Gastroesophageal sphincter (tissue), 4 donors: ENCODE measurements around the gene TIAM2. TPM values are rescaled to one million over a fixed set of nuclear protein-coding genes. Genes with fewer than 3 reads are reported as not detected.
A peak's percentile ranks its signal among the peaks of the same experiment; 100 is the strongest.

Experiments
- ATAC-seq: fragments of 150-250 bp; one replicate; pipeline ENCODE4 v1.9.1; 2016; ENCODE audit warnings: mild to moderate bottlenecking, moderate library complexity
- H3K27ac ChIP-seq, 4 donors: fragments of 200-600 bp; sonication (generic) in 3 of 4; 1 replicate in 3 of 4; 2 replicates in 1 of 4; pipeline ENCODE4 v1.5.1; 2016 to 2019
- H3K27me3 ChIP-seq: fragments of 200-600 bp; sonication (generic); one replicate; pipeline ENCODE4 v1.5.1; 2019
- H3K36me3 ChIP-seq, 2 donors: fragments of 200-600 bp; sonication (generic); one replicate each; pipeline ENCODE4 v1.5.1; 2019; ENCODE audit warnings: control low read depth in 1 of 2
- H3K4me1 ChIP-seq, 3 donors: fragments of 200-600 bp; sonication (generic); 1 replicate in 2 of 3; 2 replicates in 1 of 3; pipeline ENCODE4 v1.5.1; 2016 to 2019; ENCODE audit warnings: control low read depth in 2 of 3
- H3K4me3 ChIP-seq, 2 donors: fragments of 200-600 bp; sonication (generic); one replicate each; pipeline ENCODE4 v1.5.1; 2019; ENCODE audit warnings: mild to moderate bottlenecking in 1 of 2, moderate library complexity in 1 of 2
- H3K9me3 ChIP-seq, 3 donors: fragments of 200-600 bp; sonication (generic); one replicate each; pipeline ENCODE4 v1.5.1; 2017 to 2019; ENCODE audit warnings: control low read depth in 2 of 3
- CTCF ChIP-seq, 4 experiments: fragments of 200-600 bp in 2 of 4; fragments of 450-650 bp in 2 of 4; sonication (generic) in 1 of 4; IDR thresholded peaks; one replicate each; pipeline ENCODE4 v1.5.1; 2017 to 2019; ENCODE audit warnings: antibody characterized with exemption in 4 of 4, mild to moderate bottlenecking in 2 of 4, moderate library complexity in 2 of 4
- EP300 ChIP-seq: sonication (generic); formaldehyde crosslinking; IDR thresholded peaks from one replicate; pipeline ENCODE4 v1.6.1; 2017; ENCODE audit warnings: antibody characterized with exemption, mild to moderate bottlenecking
- POLR2A ChIP-seq, 2 donors: fragments of 450-650 bp; IDR thresholded peaks; one replicate each; pipeline ENCODE4 v1.6.1; 2017; ENCODE audit warnings: antibody characterized with exemption in 2 of 2, mild to moderate bottlenecking in 2 of 2, moderate library complexity in 1 of 2
- POLR2AphosphoS5 ChIP-seq: sonication (generic); formaldehyde crosslinking; IDR thresholded peaks from one replicate; pipeline ENCODE4 v1.6.1; 2017; ENCODE audit warnings: antibody characterized with exemption
- WGBS, 2 donors: methylation state at CpG; one replicate each; pipeline ENCODE4 v1.1.5; 2018; ENCODE audit warnings: low coverage in 1 of 2; 5-methylcytosine and 5-hydroxymethylcytosine counted together
- total RNA-seq, 4 donors: library from RNA; depleted of rRNA; stranded (reverse); fragments of >200 nt; gene quantifications; one replicate each; pipeline ENCODE4 v1.1.0, GENCODE V29; 2016

Gene TIAM2
- total RNA-seq, 4 donors from 2014 or later = 6.3 to 22.6 (median 14.2) TPM

GRCh38 chr6:155141002-155141401 is 145.9 kb downstream of the TIAM2 start:
- Histone ChIP-seq H3K27me3 (no peaks in the 10 kb centered on the region), H3K27ac (no peak overlapping the region), H3K9me3 (no peaks in the 10 kb centered on the region), H3K36me3 (peaks cover 0 to 7% of the 10 kb centered on the region in 2 donors), H3K4me3 (no peak overlapping the region), H3K4me1 (peaks cover 0 to 30% (median 9%) of the 10 kb centered on the region in 3 donors)
- TF ChIP-seq POLR2A (IDR thresholded peaks at IDR 0.05) (no peak), CTCF (IDR thresholded peaks at IDR 0.05) (no peak), POLR2AphosphoS5 (no peak), EP300 (no peak)
- ATAC-seq = no peak
- 75 to 90% methylated on average over 1 of the region's 1 CpG for WGBS, 2 donors

DNA sequence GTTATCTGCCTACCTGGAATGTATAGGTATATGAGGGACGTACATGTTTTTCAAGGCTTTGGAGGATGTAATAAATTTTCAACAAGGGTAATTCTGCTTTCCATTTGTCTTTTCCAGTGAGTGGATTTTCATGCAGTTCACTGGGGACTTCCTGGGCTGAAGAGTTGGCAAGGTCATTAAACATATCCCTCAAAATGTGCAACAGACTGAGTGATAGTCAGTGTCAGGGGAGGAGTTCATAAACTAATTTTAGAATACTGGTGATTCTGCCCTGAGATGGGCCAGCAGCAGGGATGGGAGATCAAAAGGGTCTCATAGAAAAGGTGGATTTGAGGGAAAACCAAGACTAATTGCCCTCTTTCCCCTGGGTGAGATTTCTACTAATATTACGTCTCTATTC is 146.4 kb downstream of the TIAM2 start:
- 90 to 91% methylated on average over 1 of the region's 2 CpGs for WGBS, 2 donors
- peak overlapping the region in 1 of 4 donors; percentile 58 for H3K27ac ChIP-seq
- peaks cover 0 to 7% of the 10 kb centered on the region in 2 donors for H3K36me3 ChIP-seq
- ATAC-seq = no peak
- TF ChIP-seq POLR2A (IDR thresholded peaks at IDR 0.05) (no peak), POLR2AphosphoS5 (no peak), CTCF (IDR thresholded peaks at IDR 0.05) (no peak), EP300 (no peak)
- H3K4me1 ChIP-seq = peaks cover 0 to 30% (median 9%) of the 10 kb centered on the region in 3 donors
- H3K9me3 ChIP-seq = no peaks in the 10 kb centered on the region
- no peaks in the 10 kb centered on the region for H3K27me3 ChIP-seq
- H3K4me3 ChIP-seq = no peak overlapping the region

DNA sequence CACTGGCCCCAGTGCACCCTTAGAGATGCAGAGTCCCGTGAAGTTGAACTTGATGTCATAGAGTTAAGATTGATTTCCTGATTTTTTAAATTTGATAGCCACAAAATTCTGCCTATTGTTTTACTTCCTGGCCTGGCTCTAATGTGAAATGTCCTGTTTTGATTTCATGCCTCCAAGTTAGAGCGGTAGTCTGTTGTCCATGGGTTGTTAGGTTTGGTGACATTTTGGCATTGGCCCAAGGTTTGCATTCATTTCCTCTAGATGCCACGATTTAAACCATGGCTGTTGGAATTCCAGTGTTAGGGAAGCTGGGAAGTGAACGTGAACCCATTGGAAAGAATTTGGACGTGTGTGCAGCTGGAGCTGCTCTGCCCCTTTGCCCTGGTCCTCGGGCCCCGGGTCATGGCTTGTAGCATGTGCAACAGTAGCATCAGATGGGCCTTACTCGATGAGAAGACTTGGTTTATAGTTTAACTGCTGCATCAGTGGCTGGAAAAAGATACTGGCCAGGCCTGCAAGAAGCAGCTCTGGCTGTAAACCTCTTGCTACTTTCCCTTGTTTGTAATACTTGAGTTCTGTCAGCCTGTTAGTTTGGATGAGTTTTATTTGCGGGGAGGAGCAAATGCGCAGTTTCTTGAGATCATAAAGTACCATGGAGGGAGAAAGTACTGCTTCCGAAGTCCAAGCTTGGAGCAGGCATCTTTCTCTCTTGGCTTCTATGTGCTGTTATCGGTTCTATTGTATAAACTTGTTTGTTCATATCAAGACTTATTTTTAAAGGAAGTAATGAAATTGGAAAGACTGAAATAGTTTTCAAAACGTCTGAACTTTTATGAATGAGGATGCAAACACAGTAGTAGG is 147.3 kb downstream of the TIAM2 start:
- Histone ChIP-seq H3K4me3 (peak overlapping the region; percentile 22 to 36), H3K4me1 (peaks cover 0 to 30% (median 9%) of the 10 kb centered on the region in 3 donors), H3K36me3 (peaks cover 0 to 6% of the 10 kb centered on the region in 2 donors), H3K9me3 (no peaks in the 10 kb centered on the region), H3K27me3 (no peaks in the 10 kb centered on the region), H3K27ac (peak overlapping the region in 3 of 4 donors; percentile 52 to 59 (median 58))
- no peak for ATAC-seq
- 35 to 49% methylated on average over 8 to 13 of the region's 13 CpGs for WGBS, 2 donors
- TF ChIP-seq POLR2AphosphoS5 (no peak), CTCF (IDR thresholded peaks at IDR 0.05) (no peak), POLR2A (IDR thresholded peaks at IDR 0.05) (no peak), EP300 (no peak)

DNA sequence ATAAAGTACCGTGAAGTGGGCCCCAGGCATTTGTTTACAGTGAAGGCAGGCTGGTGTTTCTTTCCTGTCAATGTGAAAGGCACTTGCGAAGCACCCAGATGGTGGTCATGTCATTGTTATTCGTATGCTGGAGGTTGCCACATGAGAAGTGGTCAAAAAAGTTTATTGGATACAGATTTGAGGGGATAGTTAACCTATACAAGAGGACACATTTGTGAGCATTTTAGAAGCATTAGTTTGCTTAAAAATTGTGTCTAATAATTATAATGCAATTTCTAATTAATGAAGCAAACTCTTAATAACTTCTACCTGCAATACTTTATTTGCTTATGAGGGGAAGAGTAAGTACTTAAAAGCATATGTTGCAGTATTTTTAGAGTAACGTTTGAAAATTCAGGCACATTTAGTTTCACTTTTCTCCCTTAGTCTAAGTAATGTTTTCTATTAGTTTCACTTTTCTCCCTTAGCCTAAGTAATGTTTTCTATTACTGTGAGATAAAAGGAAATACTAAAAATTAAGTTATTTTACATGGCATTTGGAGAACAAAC is 148.0 kb downstream of the TIAM2 start:
- no peak for ATAC-seq
- Histone ChIP-seq H3K36me3 (no peaks in the 10 kb centered on the region), H3K4me3 (peak overlapping the region; percentile 22 to 36), H3K27me3 (no peaks in the 10 kb centered on the region), H3K27ac (peak overlapping the region; percentile 52 to 59 (median 56)), H3K9me3 (no peaks in the 10 kb centered on the region), H3K4me1 (peaks cover 0 to 30% (median 9%) of the 10 kb centered on the region in 3 donors)
- 4 to 13% methylated on average over 4 of the region's 4 CpGs for WGBS, 2 donors
- TF ChIP-seq POLR2A (IDR thresholded peaks at IDR 0.05) (no peak), EP300 (no peak)

GRCh38 chr6:155143578-155144106 is 148.5 kb downstream of the TIAM2 start:
- ATAC-seq = no peak
- peak overlapping the region; percentile 52 to 59 (median 56) for H3K27ac ChIP-seq
- no peaks in the 10 kb centered on the region for H3K27me3 ChIP-seq
- WGBS, 2 donors = 55 to 59% methylated on average over 6 to 7 of the region's 7 CpGs
- H3K36me3 ChIP-seq = no peaks in the 10 kb centered on the region
- no peak for TF ChIP-seq POLR2A (IDR thresholded peaks at IDR 0.05)
- no peak for TF ChIP-seq CTCF (IDR thresholded peaks at IDR 0.05)
- TF ChIP-seq EP300 = no peak
- no peak for TF ChIP-seq POLR2AphosphoS5
- no peaks in the 10 kb centered on the region for H3K9me3 ChIP-seq
- H3K4me1 ChIP-seq = peaks cover 0 to 32% (median 9%) of the 10 kb centered on the region in 3 donors
- peak overlapping the region; percentile 22 to 36 for H3K4me3 ChIP-seq
